Measurements from ENCODE around the gene TMEM186. TPM values are rescaled to one million over a fixed set of nuclear protein-coding genes. Genes with fewer than 3 reads are reported as not detected.

The TMEM186 gene
- total RNA-seq, 2 experiments from 2014 or later, result 1.9 to 3.1 TPM

- Histone ChIP-seq H3K27ac (ENCODE audit: low read depth in 1 of 2, low read length in 2 of 2) (no peak overlapping the region), H3K36me3 (ENCODE audit: insufficient read depth, low read length) (peaks cover 4% of the 10 kb centered on the region), H3K4me3 (ENCODE audit: low read length) (no peak overlapping the region), H3K4me1 (ENCODE audit: insufficient read depth, low read length) (no peaks in the 10 kb centered on the region), H3K9me3 (ENCODE audit: control insufficient read depth in 1 of 2, insufficient read depth in 1 of 2, low read length in 2 of 2) (no peaks in the 10 kb centered on the region), H3K27me3 (ENCODE audit: control insufficient read depth in 1 of 2, insufficient read depth in 2 of 2, low read length in 2 of 2) (no peaks in the 10 kb centered on the region)
- DNase-seq (no peak), ATAC-seq (ENCODE audit: poor library complexity) (no peak)
- Mint-ChIP-seq H3K4me3 (no peak overlapping the region), H3K27ac (no peak overlapping the region), H3K9me3 (no peaks in the 10 kb centered on the region), H3K4me1 (ENCODE audit: low read depth) (no peaks in the 10 kb centered on the region), H3K27me3 (no peaks in the 10 kb centered on the region), H3K36me3 (ENCODE audit: low read depth) (peaks cover 39% of the 10 kb centered on the region)
- POLR2A ChIA-PET, result no interaction called here
- TF ChIP-seq CTCF (IDR thresholded peaks at IDR 0.05), result no peak
- intact Hi-C loops (cut with DNase I, micrococcal nuclease), result no loop called here
- CTCF ChIA-PET, result no interaction called here
Observed at GRCh38 chr16:8768283-8768682, 29.2 kb downstream of the TMEM186 start.

GRCh38 chr16:8767176-8767575 lies 30.3 kb downstream of the TMEM186 start:
- ChIA-PET CTCF (no interaction called here), POLR2A (no interaction called here)
- intact Hi-C loops (cut with DNase I, micrococcal nuclease), result no loop called here
- Histone ChIP-seq H3K4me3 (ENCODE audit: low read length) (no peak overlapping the region), H3K4me1 (ENCODE audit: insufficient read depth, low read length) (no peaks in the 10 kb centered on the region), H3K36me3 (ENCODE audit: insufficient read depth, low read length) (peaks cover 4% of the 10 kb centered on the region), H3K27me3 (ENCODE audit: control insufficient read depth in 1 of 2, insufficient read depth in 2 of 2, low read length in 2 of 2) (no peaks in the 10 kb centered on the region), H3K9me3 (ENCODE audit: control insufficient read depth in 1 of 2, insufficient read depth in 1 of 2, low read length in 2 of 2) (no peaks in the 10 kb centered on the region), H3K27ac (ENCODE audit: low read depth in 1 of 2, low read length in 2 of 2) (no peak overlapping the region)
- DNase-seq, result no peak
- no peak overlapping the region for H3K4me3 Mint-ChIP-seq
- H3K4me1 Mint-ChIP-seq (ENCODE audit: low read depth), result no peaks in the 10 kb centered on the region
- no peaks in the 10 kb centered on the region for H3K9me3 Mint-ChIP-seq
- ATAC-seq (ENCODE audit: poor library complexity), result no peak
- H3K27ac Mint-ChIP-seq, result no peak overlapping the region
- TF ChIP-seq CTCF (IDR thresholded peaks at IDR 0.05), result no peak
- H3K27me3 Mint-ChIP-seq, result no peaks in the 10 kb centered on the region
- peaks cover 31% of the 10 kb centered on the region for H3K36me3 Mint-ChIP-seq (ENCODE audit: low read depth)

GRCh38 chr16:8764525-8765250 lies 32.8 kb downstream of the TMEM186 start:
- Histone ChIP-seq H3K9me3 (ENCODE audit: control insufficient read depth in 1 of 2, insufficient read depth in 1 of 2, low read length in 2 of 2) (no peaks in the 10 kb centered on the region), H3K27ac (ENCODE audit: low read depth in 1 of 2, low read length in 2 of 2) (no peak overlapping the region), H3K4me1 (ENCODE audit: insufficient read depth, low read length) (no peaks in the 10 kb centered on the region), H3K36me3 (ENCODE audit: insufficient read depth, low read length) (peaks cover 4% of the 10 kb centered on the region), H3K27me3 (ENCODE audit: control insufficient read depth in 1 of 2, insufficient read depth in 2 of 2, low read length in 2 of 2) (no peaks in the 10 kb centered on the region), H3K4me3 (ENCODE audit: low read length) (no peak overlapping the region)
- peaks cover 37% of the 10 kb centered on the region for H3K36me3 Mint-ChIP-seq (ENCODE audit: low read depth)
- H3K27ac Mint-ChIP-seq, result no peak overlapping the region
- DNase-seq (no peak), ATAC-seq (ENCODE audit: poor library complexity) (no peak)
- H3K4me1 Mint-ChIP-seq (ENCODE audit: low read depth), result no peaks in the 10 kb centered on the region
- intact Hi-C loops (cut with DNase I, micrococcal nuclease), result no loop called here
- H3K4me3 Mint-ChIP-seq, result no peak overlapping the region
- H3K27me3 Mint-ChIP-seq, result no peaks in the 10 kb centered on the region
- ChIA-PET CTCF (no interaction called here), POLR2A (no interaction called here)
- no peaks in the 10 kb centered on the region for H3K9me3 Mint-ChIP-seq
- no peak for TF ChIP-seq CTCF (IDR thresholded peaks at IDR 0.05)
